Measurements from ENCODE around the gene CALHM2.
"Not testable (repeated sequence)": the region's sequence is repeated elsewhere in the genome, so short reads cannot be mapped to it uniquely, and the experiment has no call there.

GRCh38 chr10:103417148-103417469, 35.1 kb downstream of the CALHM2 start:
- not testable (repeated sequence) for TF ChIP-seq CTCF, POLR2A (IDR thresholded peaks at IDR 0.05)

All from esophagus squamous epithelium (tissue), 4 donors.